ENCODE results near the gene MRPS18A.

MRPS18A gene

DNA sequence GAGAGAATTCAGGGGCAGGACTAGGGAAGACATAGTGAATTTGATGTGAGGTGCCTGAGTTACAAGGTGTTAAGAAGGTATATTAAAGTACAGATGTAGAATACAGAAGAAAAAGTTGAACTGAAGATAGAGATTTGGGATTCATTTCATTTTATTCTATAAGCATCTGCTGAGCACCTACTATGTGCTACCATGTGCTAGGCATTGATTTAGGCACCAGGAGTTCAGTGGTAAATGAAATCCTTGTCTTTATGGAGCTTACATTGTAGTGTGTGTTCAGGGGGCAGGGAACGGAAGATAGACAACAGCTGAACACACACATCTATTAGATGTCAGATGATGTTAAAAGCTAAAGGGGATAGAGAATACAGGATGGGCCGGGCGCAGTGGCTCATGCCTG lies 40.0 kb downstream of the MRPS18A start:
- H3K4me2 ChIP-seq (ENCODE audit: low read depth, low read length, poor library complexity, severe bottlenecking) = no peak overlapping the region
- H3K4me1 ChIP-seq (ENCODE audit: insufficient read depth, low read length, poor library complexity, severe bottlenecking) = no peaks in the 10 kb centered on the region
- no peak overlapping the region for H3K4me3 ChIP-seq (ENCODE audit: low read length, poor library complexity, severe bottlenecking)
- H3K27me3 ChIP-seq (ENCODE audit: insufficient read depth, low read length, poor library complexity, severe bottlenecking) = no peaks in the 10 kb centered on the region
- H3K79me2 ChIP-seq (ENCODE audit: insufficient read depth, low read length) = no peaks in the 10 kb centered on the region
- no peaks in the 10 kb centered on the region for H3F3A ChIP-seq (ENCODE audit: low read depth)
- TF ChIP-seq, protein P1, sequence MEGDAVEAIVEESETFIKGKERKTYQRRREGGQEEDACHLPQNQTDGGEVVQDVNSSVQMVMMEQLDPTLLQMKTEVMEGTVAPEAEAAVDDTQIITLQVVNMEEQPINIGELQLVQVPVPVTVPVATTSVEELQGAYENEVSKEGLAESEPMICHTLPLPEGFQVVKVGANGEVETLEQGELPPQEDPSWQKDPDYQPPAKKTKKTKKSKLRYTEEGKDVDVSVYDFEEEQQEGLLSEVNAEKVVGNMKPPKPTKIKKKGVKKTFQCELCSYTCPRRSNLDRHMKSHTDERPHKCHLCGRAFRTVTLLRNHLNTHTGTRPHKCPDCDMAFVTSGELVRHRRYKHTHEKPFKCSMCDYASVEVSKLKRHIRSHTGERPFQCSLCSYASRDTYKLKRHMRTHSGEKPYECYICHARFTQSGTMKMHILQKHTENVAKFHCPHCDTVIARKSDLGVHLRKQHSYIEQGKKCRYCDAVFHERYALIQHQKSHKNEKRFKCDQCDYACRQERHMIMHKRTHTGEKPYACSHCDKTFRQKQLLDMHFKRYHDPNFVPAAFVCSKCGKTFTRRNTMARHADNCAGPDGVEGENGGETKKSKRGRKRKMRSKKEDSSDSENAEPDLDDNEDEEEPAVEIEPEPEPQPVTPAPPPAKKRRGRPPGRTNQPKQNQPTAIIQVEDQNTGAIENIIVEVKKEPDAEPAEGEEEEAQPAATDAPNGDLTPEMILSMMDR (conservative IDR thresholded peaks at IDR 0.05; ENCODE audit: low read length) = no peak
- TF ChIP-seq EZH2phosphoT487 (IDR thresholded peaks at IDR 0.05; ENCODE audit: borderline replicate concordance) = no peak
- no peaks in the 10 kb centered on the region for H3K9me2 ChIP-seq (replicated peaks; ENCODE audit: low read depth, low read length)
- H3K9me3 ChIP-seq (ENCODE audit: insufficient read depth, low read depth, low read length) = no peaks in the 10 kb centered on the region
- no peak overlapping the region for H2AFZ ChIP-seq (ENCODE audit: low read length)
- H3K9ac ChIP-seq (ENCODE audit: low read depth, low read length, poor library complexity, severe bottlenecking) = no peak overlapping the region
- no peaks in the 10 kb centered on the region for H3K36me3 ChIP-seq (ENCODE audit: insufficient read depth, low read length)
- no peaks in the 10 kb centered on the region for H4K20me1 ChIP-seq (ENCODE audit: insufficient read depth, low read length, poor library complexity, severe bottlenecking)

DNA sequence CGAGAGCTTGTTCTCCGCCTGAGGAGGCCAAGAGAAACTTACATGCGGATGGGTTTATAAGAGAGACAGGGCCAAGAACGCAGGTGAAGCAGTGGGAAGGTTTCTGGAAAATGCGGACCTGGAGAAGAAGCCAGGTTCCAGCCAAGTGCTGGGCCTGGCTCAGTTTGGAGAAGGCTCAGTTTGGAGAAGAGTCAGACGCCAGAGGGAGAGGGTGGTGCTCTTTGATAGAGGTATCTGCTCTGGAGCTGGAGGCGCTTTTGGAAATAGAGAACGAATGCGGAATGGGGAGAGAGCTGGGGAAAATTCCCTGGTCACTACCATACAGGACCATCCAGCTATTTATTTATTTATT lies 42.0 kb downstream of the MRPS18A start:
- H3K4me2 ChIP-seq (ENCODE audit: low read depth, low read length, poor library complexity, severe bottlenecking) = no peak overlapping the region
- H3K9me2 ChIP-seq (replicated peaks; ENCODE audit: low read depth, low read length) = no peaks in the 10 kb centered on the region
- H3K79me2 ChIP-seq (ENCODE audit: insufficient read depth, low read length) = peaks cover 13% of the 10 kb centered on the region
- no peaks in the 10 kb centered on the region for H3F3A ChIP-seq (ENCODE audit: low read depth)
- H3K9me3 ChIP-seq (ENCODE audit: insufficient read depth, low read depth, low read length) = no peaks in the 10 kb centered on the region
- peaks cover 4% of the 10 kb centered on the region for H4K20me1 ChIP-seq (ENCODE audit: insufficient read depth, low read length, poor library complexity, severe bottlenecking)
- H3K27me3 ChIP-seq (ENCODE audit: insufficient read depth, low read length, poor library complexity, severe bottlenecking) = no peaks in the 10 kb centered on the region
- TF ChIP-seq, protein P1 (conservative IDR thresholded peaks at IDR 0.05; ENCODE audit: low read length) = no peak
- TF ChIP-seq EZH2phosphoT487 (IDR thresholded peaks at IDR 0.05; ENCODE audit: borderline replicate concordance) = no peak
- no peak overlapping the region for H3K9ac ChIP-seq (ENCODE audit: low read depth, low read length, poor library complexity, severe bottlenecking)
- H3K36me3 ChIP-seq (ENCODE audit: insufficient read depth, low read length) = peaks cover 12% of the 10 kb centered on the region; the same call in 1 of the 2 replicates
- H3K4me3 ChIP-seq (ENCODE audit: low read length, poor library complexity, severe bottlenecking) = no peak overlapping the region
- H2AFZ ChIP-seq (ENCODE audit: low read length) = no peak overlapping the region
- H3K4me1 ChIP-seq (ENCODE audit: insufficient read depth, low read length, poor library complexity, severe bottlenecking) = peaks cover under 1% of the 10 kb centered on the region

DNA sequence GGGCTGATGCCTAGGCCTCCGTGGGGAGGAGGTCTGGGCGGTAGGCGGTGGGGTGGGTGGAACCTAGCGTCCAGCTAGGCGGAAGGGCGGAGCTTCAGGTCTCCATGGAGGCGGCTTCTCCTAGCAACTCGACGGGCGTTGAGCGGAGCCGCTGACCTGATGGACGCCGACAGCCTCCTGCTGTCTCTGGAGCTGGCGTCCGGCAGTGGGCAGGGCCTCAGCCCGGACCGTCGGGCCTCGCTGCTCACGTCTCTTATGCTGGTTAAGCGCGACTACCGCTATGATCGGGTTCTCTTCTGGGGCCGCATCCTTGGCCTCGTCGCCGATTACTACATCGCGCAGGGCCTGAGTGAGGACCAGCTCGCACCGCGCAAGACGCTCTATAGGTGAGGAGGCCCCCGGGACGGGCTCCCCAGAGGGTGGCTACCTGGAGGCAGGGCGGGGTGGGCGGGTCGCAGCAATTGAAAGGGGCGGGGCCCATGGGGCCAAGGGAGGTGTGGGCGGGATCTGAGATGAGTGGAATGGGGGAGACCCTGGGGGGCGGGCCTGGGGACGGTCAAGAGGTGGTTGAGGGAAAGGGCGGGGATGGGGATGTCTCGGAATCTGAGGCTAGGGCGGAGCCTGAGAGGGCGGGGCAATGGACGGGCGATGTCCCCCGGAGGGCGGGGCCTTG lies 42.5 kb downstream of the MRPS18A start, which contains the start of gene RSPH9:
RSPH9 (plus strand) TSS at position 97 of the 673 bp plus-strand sequence; CDS start at position 160, 63 bp downstream.
- Histone ChIP-seq H3K9me2 (replicated peaks; ENCODE audit: low read depth, low read length) (no peaks in the 10 kb centered on the region), H3K4me1 (ENCODE audit: insufficient read depth, low read length, poor library complexity, severe bottlenecking) (peaks cover 6% of the 10 kb centered on the region), H3K27me3 (ENCODE audit: insufficient read depth, low read length, poor library complexity, severe bottlenecking) (no peaks in the 10 kb centered on the region), H3F3A (ENCODE audit: low read depth) (no peaks in the 10 kb centered on the region), H4K20me1 (ENCODE audit: insufficient read depth, low read length, poor library complexity, severe bottlenecking) (peaks cover 9% of the 10 kb centered on the region), H3K79me2 (ENCODE audit: insufficient read depth, low read length) (peaks cover 18% of the 10 kb centered on the region), H3K36me3 (ENCODE audit: insufficient read depth, low read length) (peaks cover 17% of the 10 kb centered on the region; the same call in 1 of the 2 replicates), H3K9me3 (ENCODE audit: insufficient read depth, low read depth, low read length) (no peaks in the 10 kb centered on the region), H3K4me2 (ENCODE audit: low read depth, low read length, poor library complexity, severe bottlenecking) (no peak within 1 kb of the TSS), H3K9ac (ENCODE audit: low read depth, low read length, poor library complexity, severe bottlenecking) (no peak within 1 kb of the TSS), H2AFZ (ENCODE audit: low read length) (no peak within 1 kb of the TSS), H3K4me3 (ENCODE audit: low read length, poor library complexity, severe bottlenecking) (no peak within 1 kb of the TSS)
- no peak for TF ChIP-seq EZH2phosphoT487 (IDR thresholded peaks at IDR 0.05; ENCODE audit: borderline replicate concordance)
- TF ChIP-seq, protein P1 (conservative IDR thresholded peaks at IDR 0.05; ENCODE audit: low read length) = no peak

Data from Loucy (cell line).